Endothelial cell of umbilical vein (primary cell): Measurements from ENCODE around the gene SEMA4D. TPM values are rescaled to one million over a fixed set of nuclear protein-coding genes. Genes with fewer than 3 reads are reported as not detected.
A peak's percentile ranks its signal among the peaks of the same experiment; 100 is the strongest.

Source experiments
- BruUV-seq: library from RNA; stranded (reverse); fragments of 400-500 nt; replicated peaks from 2 replicates; lab custom pipeline; 2021; lab: Mats Ljungman, UMichigan
- CTCF ChIA-PET: fragments of 300-600, 350-600 bp; sonication (Branson Sonifier 250); formaldehyde crosslinking; loops from one replicate; lab custom pipeline; 2021; ENCODE audit warnings: antibody characterized with exemption, inconsistent platforms; lab: Charles Lee
- POLR2A ChIA-PET: fragments of 300-600, 350-600 bp; sonication (Branson Sonifier 250); formaldehyde crosslinking; loops from one replicate; lab custom pipeline; 2021; ENCODE audit warnings: antibody characterized with exemption, inconsistent platforms; lab: Charles Lee
- DNase-seq: peaks from one replicate; pipeline ENCODE4 v3.0.0-alpha.2; 2011; ENCODE audit warnings: low read depth, low spot score
- FAIRE-seq: peaks from 2 replicates; lab custom pipeline; 2011; peaks lifted over from hg19 to GRCh38; lab: Jason Lieb, UNC
- H2AFZ ChIP-seq: 2 replicates; pipeline ENCODE4 v1.6.0; 2012; ENCODE audit warnings: low read depth, low read length, control low read depth, inconsistent platforms
- H3K27ac ChIP-seq: 2 replicates; pipeline ENCODE4 v1.5.1; 2011; ENCODE audit warnings: low read depth, mild to moderate bottlenecking, control low read depth, low read length, moderate library complexity; ENCODE audit not compliant: insufficient read depth
- H3K27me3 ChIP-seq, 2 experiments: 2 replicates each; pipeline versions ENCODE4 v1.6.0 to v1.6.1; 2011; ENCODE audit warnings: low read length in 2 of 2, mixed read lengths in 1 of 2; ENCODE audit not compliant: control insufficient read depth in 2 of 2, insufficient read depth in 2 of 2
- H3K36me3 ChIP-seq, 2 experiments: 2 replicates in 1 of 2; 3 replicates in 1 of 2; pipeline ENCODE4 v1.5.1; 2011; ENCODE audit warnings: low read length in 2 of 2, mild to moderate bottlenecking in 1 of 2, moderate library complexity in 1 of 2; ENCODE audit not compliant: control insufficient read depth in 2 of 2, insufficient read depth in 2 of 2; ENCODE audit errors: extremely low read depth in 1 of 2
- H3K4me1 ChIP-seq: 3 replicates; pipeline ENCODE4 v1.5.1; 2011; ENCODE audit warnings: mild to moderate bottlenecking, low read length; ENCODE audit not compliant: control insufficient read depth, insufficient read depth; ENCODE audit errors: extremely low read depth
- H3K4me2 ChIP-seq: 2 replicates; pipeline ENCODE4 v1.6.1; 2011; ENCODE audit warnings: low read length, control low read depth, mixed read lengths; ENCODE audit not compliant: insufficient read depth
- H3K4me3 ChIP-seq, 3 experiments: fragments of 200-600 bp in 1 of 3; sonication (generic), shearing (Covaris generic) in 1 of 3; replicated peaks in 1 of 3; 2 replicates each; pipeline ENCODE4 v1.5.1; 2011 to 2016; ENCODE audit warnings: control low read depth in 3 of 3, low read length in 3 of 3, mild to moderate bottlenecking in 2 of 3, inconsistent platforms in 1 of 3, low read depth in 1 of 3, moderate library complexity in 1 of 3; ENCODE audit not compliant: insufficient read depth in 1 of 3
- H3K79me2 ChIP-seq: 2 replicates; pipeline ENCODE4 v1.6.0; 2012; ENCODE audit warnings: low read length, inconsistent platforms; ENCODE audit not compliant: control insufficient read depth, insufficient read depth
- H3K9ac ChIP-seq: replicated peaks from 2 replicates; pipeline ENCODE3; 2011; ENCODE audit warnings: low read length, control low read depth; ENCODE audit not compliant: insufficient read depth; ENCODE audit errors: extremely low read depth
- H3K9me1 ChIP-seq: replicated peaks from 3 replicates; pipeline ENCODE4 v1.6.0; 2011; ENCODE audit warnings: mild to moderate bottlenecking, low read length; ENCODE audit not compliant: control insufficient read depth, insufficient read depth; ENCODE audit errors: extremely low read depth
- H3K9me3 ChIP-seq: replicated peaks from 2 replicates; pipeline ENCODE4 v1.5.1; 2012; ENCODE audit warnings: low read length, inconsistent platforms; ENCODE audit not compliant: control insufficient read depth, insufficient read depth
- H4K20me1 ChIP-seq: replicated peaks from 2 replicates; pipeline ENCODE3; 2011; ENCODE audit warnings: mild to moderate bottlenecking, low read length; ENCODE audit not compliant: control insufficient read depth, insufficient read depth; ENCODE audit errors: extremely low read depth
- EZH2 ChIP-seq: IDR thresholded peaks from 2 replicates; pipeline ENCODE4 v1.6.1; 2012; ENCODE audit warnings: borderline replicate concordance, low read depth, mild to moderate bottlenecking, moderate library complexity, low read length, inconsistent platforms; ENCODE audit not compliant: severe bottlenecking
- JUN ChIP-seq: IDR thresholded peaks from 2 replicates; pipeline ENCODE4 v1.6.1; 2011; ENCODE audit warnings: borderline replicate concordance, low read depth; ENCODE audit not compliant: insufficient read length, insufficient read depth
- POLR2A ChIP-seq: IDR thresholded peaks from 2 replicates; pipeline ENCODE4 v1.6.1; 2012; ENCODE audit warnings: low read depth, mild to moderate bottlenecking, control low read depth, low read length
- dilution Hi-C: fragments of 300-500 bp; cut with MboI; formaldehyde crosslinking; loops from one replicate; pipeline ENCODE4 v1.15.0; 2019; ENCODE audit warnings: low sequenced_read_pairs; ENCODE audit not compliant: extremely low pct_ligation_motif_present
- intact Hi-C: fragments of 100-400 bp; cut with micrococcal nuclease; formaldehyde crosslinking; loops from one replicate; pipeline ENCODE4 v1.10.0; 2022
- polyA plus RNA-seq, 4 experiments: library from polyadenylated mRNA; depleted of rRNA in 3 of 4; stranded (reverse) in 3 of 4; unstranded in 1 of 4; fragments of >200 nt; gene quantifications; 2 replicates each; pipeline versions ENCODE4 v1.2.1 to v1.2.3, GENCODE V29; 2011 to 2012; ENCODE audit warnings: missing spikeins in 1 of 4
- total RNA-seq: library from RNA; stranded (reverse); gene quantifications from 2 replicates; pipeline ENCODE4 v1.2.3, GENCODE V29; 2021

The SEMA4D gene
- total and polyA plus RNA-seq, 2 donors (not counting 3 experiments of a cell fraction or from before 2014, with no cell fraction given), result 3.9 to 15.7 TPM

- Histone ChIP-seq H3K9ac (peak overlapping the region; percentile 99), H4K20me1 (no peaks in the 10 kb centered on the region), H3K4me3 (peak overlapping the region; percentile 58 to 94 (median 84)), H3K9me3 (no peaks in the 10 kb centered on the region), H3K27ac (peak overlapping the region; percentile 100), H3K4me2 (peak overlapping the region; percentile 96), H2AFZ (peak overlapping the region; percentile 13), H3K79me2 (peaks cover 63% of the 10 kb centered on the region), H3K4me1 (peaks cover 27% of the 10 kb centered on the region), H3K9me1 (no peaks in the 10 kb centered on the region), H3K27me3 (no peaks in the 10 kb centered on the region), H3K36me3 (peaks cover 2 to 21% of the 10 kb centered on the region in 2 experiments)
- TF ChIP-seq POLR2A, result no peak
- TF ChIP-seq JUN, result peak; percentile 21
- no peak for TF ChIP-seq EZH2
- ChIA-PET POLR2A (interaction anchor here (0.6 to 1.0 kb wide), 4 partner anchors 8 to 232 kb away, joined by 3 to 4 read pairs (median 3); no protein-coding TSS in a partner anchor), CTCF (interaction anchor here (0.6 to 1.6 kb wide), 12 partner anchors 8 to 230 kb away, joined by 3 to 39 read pairs (median 4); no protein-coding TSS in a partner anchor)
- TSS peak; percentile 23 for BruUV-seq
- dilution Hi-C loops, result no loop called here
- intact Hi-C loops, result loop anchor here (1.0 to 10.0 kb wide), 4 partner anchors 158 to 542 kb away; no protein-coding TSS in a partner anchor
- no peak for FAIRE-seq
- no peak for DNase-seq
Measured at GRCh38 chr9:89319015-89319905, 178.7 kb downstream of the SEMA4D start.
